ENCODE data around the gene CHRND.

Gene CHRND

DNA sequence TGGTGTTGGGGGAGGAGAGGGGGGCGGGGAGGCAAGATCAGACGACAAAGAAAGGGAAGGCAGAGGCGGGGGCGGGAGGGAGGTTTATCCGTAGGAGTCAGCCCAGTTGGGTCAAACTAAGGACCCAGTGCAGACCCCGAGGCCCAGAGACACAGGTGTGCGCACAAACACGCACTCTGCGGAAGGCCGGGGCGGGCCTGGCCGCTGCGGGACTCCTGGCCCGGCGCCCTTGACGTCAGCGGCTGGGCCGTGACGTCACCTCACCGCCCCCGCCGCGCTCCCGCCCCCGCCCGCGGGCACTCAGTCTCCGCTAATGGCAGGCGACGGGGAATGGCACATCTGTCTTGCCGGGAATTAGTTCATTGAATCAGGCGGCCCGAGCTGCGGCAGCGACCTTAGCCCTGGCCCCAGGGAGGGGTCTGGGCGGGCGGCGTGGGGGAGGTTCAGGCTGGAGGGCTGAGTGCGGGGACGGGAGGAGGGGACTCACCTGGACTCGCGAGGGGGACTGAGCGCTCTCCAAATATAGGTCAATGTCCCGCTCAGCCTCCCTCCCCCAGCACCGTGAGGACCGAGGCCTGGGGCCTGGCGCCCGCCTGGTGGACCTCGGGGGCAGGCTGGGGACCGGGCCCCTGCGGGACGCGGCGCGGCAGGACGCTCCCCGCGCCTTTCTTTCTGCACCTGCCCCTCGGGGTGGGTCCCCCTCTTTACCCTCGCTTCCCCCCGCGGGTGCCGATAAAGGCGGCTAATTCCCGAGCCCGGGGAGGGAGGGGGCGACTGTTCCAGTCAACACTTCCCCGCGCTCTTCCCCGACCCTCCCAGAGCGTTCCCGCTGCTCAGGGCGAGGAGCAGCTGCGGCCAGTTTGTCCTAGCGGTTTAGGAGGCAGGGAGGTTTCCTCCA, 22.8 kb upstream of the CHRND start:
- peak in 1 of 2 donors; percentile 25 for DNase-seq (ENCODE audit: low read depth in 2 of 2)

DNA sequence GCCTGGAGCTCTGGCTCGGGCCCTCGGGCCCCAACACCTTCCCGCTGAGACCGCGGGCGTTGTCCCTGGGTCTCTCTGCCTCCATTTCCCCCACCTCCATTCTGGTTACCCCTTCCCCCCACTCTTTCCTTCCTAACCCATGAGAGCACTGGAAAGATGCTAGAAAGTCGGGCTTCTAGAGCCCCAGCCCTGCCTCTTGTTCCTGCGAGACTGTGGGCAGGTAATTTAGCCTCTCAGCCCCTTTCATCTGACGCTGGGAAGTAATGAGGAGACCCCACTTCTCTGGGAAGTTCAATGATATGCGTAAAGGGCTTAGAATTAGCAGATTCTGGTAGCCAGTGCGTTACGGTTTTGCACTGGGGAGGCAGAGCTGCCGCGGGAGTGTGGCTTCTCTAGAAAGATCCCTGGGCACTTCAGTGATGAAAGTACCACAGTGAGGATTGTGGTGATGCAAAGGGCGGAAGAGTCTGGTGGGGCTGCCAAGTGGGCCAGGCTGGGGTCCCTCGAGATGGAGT, 22.1 kb upstream of the CHRND start:
- DNase-seq (ENCODE audit: low read depth in 2 of 2) = no peak

DNA sequence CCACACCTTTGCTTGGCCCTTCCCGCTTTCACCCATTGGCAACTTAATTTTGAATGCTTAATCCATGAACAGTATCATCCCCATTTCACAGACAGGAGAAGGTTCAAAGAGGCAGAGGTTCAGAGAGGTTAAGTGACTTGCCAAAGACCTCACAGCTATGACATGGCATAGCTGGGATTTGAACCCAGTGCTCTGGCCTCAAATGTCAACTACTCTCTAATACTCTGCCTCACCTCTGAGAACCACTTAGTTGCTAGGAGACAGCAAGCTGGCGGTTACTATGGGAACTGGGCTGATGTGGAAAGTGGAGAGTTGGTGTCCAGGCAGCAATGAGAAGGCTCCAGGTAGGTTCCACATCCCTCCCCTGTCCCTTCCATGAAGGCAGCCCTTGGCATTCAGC, 21.5 kb upstream of the CHRND start:
- no peak for DNase-seq (ENCODE audit: low read depth in 2 of 2)

- DNase-seq (ENCODE audit: low read depth in 2 of 2) = no peak
Observed at GRCh38 chr2:232505856-232506255, 20.1 kb upstream of the CHRND start.

- no peak for DNase-seq (ENCODE audit: low read depth in 2 of 2)
Observed at GRCh38 chr2:232506709-232507108, 19.3 kb upstream of the CHRND start.

- DNase-seq (ENCODE audit: low read depth in 2 of 2) = no peak
Observed at GRCh38 chr2:232508251-232508650, 17.7 kb upstream of the CHRND start.

DNA sequence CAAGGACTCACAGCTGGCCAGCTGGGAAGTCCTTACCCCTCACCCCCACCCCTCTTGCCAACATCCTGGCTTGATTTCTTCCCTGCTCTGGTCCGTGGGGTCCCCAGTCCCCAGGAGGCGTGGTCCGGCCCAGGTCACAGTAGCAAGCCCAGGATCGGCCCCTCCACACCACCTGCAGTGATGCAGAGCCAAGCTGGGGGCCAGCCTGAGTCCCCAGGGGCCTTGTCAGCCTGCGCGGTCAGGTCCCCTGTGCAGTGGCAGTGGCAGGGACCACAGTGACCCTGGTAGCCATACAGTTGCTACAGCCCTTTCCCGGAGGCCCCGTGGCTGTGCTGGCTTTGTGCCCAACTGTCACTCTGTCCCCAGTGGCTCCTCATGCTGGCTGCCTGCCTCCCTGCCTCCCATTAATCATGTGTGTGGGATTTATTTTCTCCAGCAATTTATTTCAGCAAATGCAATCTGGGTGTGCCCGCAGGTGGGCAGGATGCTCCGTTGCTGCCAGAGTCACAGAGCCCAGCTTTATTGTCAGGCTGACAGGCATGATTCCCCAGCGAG, 14.5 kb upstream of the CHRND start:
- DNase-seq (ENCODE audit: low read depth in 2 of 2) = no peak

DNA sequence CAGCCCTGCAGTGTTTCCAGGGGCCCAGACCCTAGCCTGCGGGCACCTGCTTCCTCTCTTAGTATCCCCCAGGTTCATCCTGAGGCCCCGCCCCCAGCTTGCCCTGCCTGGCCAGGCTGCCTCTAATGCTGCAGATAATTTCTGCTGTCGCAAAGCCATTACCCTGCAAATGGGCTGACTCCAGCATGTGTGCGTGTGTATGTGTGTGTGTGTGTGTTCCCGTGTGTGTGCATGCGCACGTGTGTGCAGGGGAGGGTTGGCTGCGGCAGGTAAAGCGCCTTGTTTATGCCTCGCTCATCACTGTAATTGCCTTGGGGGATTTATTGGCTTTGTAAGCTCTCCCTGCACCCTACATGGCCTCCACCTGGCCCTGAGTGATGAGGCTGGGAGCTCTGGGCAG, 13.4 kb upstream of the CHRND start:
- DNase-seq (ENCODE audit: low read depth in 2 of 2) = no peak

DNA sequence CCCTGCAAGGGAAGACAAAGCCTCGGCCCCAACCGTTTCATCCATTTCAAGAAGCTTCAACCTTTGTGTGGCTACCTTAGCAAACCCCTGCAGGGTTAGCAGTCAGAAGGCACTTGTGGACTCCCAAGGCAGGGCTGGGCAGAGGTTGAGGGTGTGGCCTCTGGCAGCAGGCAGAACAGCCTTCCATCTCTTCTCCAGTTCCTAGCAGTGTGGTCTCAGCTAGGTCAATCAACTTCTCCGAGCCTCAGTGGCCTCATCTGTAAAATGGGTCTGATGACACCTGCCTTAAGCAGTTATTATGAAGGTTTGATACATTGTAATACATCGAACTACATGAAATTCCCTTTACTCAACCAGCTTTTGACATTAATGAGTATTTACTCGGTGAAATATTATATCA, 12.6 kb upstream of the CHRND start:
- no peak for DNase-seq (ENCODE audit: low read depth in 2 of 2)

- no peak for DNase-seq (ENCODE audit: low read depth in 2 of 2)
Observed at GRCh38 chr2:232515639-232516038, 10.3 kb upstream of the CHRND start.

DNA sequence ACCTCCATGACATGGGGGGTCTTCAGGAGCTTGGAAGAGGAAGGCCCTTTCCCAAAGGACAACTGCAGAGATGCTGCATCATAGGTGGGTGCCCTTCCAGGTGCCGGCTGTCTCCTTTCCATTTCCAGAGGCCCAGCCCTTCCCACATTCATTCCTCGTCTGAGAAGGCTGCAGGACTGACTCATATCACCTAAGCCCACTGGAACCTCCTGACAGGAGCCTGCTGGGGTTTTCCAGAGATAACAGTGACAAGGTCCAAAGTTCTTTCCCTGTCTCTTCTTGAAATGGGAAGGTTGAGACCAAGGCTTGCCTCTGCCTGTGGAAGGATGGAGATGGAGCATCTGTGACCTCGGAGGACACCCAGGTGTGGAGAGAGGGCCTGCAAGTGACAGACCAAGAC, 9.4 kb upstream of the CHRND start:
- DNase-seq (ENCODE audit: low read depth in 2 of 2) = no peak

GRCh38 chr2:232518844-232519243, 7.1 kb upstream of the CHRND start:
- no peak for DNase-seq (ENCODE audit: low read depth in 2 of 2)

DNA sequence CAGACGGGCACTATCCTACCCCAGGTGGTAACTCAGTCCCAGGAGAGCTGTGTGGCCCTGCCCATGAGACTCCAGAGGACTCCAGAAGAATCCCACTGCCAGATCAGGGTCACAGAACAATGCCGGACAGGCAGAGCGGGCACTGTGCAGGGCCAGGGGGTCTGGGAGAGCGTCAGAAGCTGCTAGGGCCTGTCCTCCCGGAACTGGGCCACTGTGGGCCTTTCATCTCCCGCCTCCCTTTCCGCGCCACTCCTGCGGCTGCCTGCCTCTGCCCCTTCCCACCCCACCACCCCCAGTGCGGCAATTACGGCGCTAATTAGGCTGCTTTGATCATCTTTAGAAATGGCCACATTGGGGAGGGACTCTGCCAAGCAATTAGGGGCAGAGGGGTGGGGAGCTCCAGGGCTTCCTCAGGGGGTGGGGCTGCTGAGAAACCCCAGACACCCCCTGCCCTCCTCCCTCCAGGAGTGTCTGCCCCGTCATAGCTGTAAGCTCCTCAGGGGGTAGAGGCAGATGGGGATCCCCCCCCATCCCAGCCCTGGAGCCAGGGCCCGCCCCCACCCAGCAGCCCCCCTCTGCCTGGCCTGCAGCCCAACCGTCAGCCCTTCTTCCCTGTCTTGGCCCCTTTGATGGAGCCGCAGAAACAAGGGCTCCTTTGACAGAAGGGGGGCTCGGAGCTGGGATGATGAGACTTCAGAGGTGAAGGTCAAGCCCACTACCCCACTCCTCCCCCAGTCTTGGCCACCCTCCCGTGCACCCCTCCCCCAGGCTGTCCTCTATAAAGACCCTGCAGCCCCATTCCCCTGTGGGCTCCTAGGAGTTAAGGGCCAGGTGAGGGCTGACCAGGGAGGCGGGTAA, 6.2 kb upstream of the CHRND start, which contains the start of gene PRSS56:
PRSS56 (plus strand) TSS at position 808 of the 858 bp plus-strand sequence. CDS start 211 bp downstream, outside the sequence.
- no peak for DNase-seq (ENCODE audit: low read depth in 2 of 2)

- DNase-seq (ENCODE audit: low read depth in 2 of 2) = no peak
Observed at GRCh38 chr2:232520489-232520888, 5.5 kb upstream of the CHRND start.

- DNase-seq (ENCODE audit: low read depth in 2 of 2) = no peak
Observed at GRCh38 chr2:232521098-232521497, 4.9 kb upstream of the CHRND start.

DNA sequence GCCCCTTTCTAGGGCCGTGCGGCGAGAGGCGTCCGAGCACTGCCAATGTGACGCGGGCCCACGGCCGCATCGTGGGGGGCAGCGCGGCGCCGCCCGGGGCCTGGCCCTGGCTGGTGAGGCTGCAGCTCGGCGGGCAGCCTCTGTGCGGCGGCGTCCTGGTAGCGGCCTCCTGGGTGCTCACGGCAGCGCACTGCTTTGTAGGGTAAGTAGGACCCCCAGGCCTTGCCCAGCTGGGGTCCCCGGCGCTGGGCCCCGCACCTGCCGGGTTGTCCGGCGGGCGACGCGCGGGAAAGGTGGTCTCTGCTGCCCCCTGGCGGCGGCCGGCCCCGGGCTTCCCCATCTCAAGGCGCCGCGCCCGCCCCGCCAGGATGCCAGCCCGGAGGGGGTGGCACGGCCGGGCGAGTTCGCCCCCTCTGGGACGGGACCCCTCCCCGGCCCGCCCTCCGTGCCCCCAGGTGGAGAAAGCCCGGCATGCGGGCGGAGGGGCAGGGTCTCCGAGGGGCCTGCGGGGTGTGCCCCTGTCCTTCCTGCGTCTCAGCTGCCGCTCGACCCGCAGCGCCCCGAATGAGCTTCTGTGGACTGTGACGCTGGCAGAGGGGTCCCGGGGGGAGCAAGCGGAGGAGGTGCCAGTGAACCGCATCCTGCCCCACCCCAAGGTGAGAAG, 3.9 kb upstream of the CHRND start:
- DNase-seq (ENCODE audit: low read depth in 2 of 2) = peak; percentile 46 to 53

- DNase-seq (ENCODE audit: low read depth in 2 of 2) = no peak
Observed at GRCh38 chr2:232522623-232523401, 3.1 kb upstream of the CHRND start.

DNA sequence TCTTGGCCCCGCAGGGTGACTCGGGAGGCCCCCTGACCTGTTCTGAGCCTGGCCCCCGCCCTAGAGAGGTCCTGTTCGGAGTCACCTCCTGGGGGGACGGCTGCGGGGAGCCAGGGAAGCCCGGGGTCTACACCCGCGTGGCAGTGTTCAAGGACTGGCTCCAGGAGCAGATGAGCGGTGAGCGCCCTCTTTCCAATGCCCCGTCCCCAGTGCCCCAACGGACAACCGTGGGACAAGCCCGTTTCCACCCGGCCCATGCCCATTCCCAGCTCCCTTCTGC, 2.6 kb upstream of the CHRND start:
- DNase-seq (ENCODE audit: low read depth in 2 of 2) = no peak

DNA sequence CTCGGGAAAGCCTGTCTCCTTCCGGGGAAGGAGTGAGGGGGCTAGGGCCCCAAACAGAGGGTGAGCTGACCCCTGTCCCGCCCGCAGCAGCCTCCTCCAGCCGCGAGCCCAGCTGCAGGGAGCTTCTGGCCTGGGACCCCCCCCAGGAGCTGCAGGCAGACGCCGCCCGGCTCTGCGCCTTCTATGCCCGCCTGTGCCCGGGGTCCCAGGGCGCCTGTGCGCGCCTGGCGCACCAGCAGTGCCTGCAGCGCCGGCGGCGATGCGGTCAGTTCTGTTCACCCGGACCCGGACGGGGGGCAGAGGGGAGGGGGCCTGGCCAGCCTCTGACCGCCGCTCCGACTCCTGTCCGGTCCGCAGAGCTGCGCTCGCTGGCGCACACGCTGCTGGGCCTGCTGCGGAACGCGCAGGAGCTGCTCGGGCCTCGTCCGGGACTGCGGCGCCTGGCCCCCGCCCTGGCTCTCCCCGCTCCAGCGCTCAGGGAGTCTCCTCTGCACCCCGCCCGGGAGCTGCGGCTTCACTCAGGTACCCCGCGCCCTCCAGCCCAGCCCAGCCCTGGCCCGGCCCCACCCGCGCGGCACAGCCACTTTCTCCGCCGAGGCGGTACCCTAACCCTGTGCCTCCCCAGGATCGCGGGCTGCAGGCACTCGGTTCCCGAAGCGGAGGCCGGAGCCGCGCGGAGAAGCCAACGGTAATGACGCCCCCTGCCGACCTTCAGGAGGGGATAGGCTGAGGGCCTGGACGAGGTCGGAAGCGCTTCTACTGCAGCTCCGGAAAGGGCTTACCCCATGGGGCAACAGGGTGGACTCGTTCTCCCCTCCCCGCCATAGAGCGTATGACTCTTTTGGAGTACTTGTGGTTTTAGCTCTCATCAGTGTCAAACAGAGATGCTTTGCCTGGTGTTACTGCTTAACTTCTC, 2.0 kb upstream of the CHRND start:
- peak; percentile 37 to 43 for DNase-seq (ENCODE audit: low read depth in 2 of 2)

DNA sequence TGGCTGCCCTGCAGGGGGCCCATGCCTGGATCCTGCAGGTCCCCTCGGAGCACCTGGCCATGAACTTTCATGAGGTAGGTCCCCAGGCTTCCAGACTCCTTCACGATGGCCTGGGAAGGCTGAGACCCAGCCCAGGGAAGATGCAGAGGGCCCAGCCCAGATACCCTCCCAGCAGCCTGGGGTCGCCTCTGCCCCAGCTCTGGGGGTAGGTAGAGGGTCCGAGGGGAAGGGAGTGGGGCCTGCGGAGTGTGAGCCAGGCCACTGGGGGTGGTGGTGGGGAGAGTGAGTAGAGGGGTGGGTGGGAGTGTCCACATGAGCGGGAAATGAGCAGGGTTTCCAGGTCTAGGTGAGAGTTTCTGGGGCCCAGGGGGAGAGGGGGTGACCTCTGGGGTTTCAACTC, 1.2 kb upstream of the CHRND start:
- DNase-seq (ENCODE audit: low read depth in 2 of 2) = no peak
